Amniotic epithelial cell (primary cell): ENCODE measurements around the gene ALKBH4.
"Not testable (repeated sequence)": the region's sequence is repeated elsewhere in the genome, so short reads cannot be mapped to it uniquely, and the experiment has no call there.

Experiments
- DNase-seq: peaks from one replicate; pipeline ENCODE4 v3.0.0-alpha.2; 2010; ENCODE audit warnings: low read depth

Gene ALKBH4

DNA sequence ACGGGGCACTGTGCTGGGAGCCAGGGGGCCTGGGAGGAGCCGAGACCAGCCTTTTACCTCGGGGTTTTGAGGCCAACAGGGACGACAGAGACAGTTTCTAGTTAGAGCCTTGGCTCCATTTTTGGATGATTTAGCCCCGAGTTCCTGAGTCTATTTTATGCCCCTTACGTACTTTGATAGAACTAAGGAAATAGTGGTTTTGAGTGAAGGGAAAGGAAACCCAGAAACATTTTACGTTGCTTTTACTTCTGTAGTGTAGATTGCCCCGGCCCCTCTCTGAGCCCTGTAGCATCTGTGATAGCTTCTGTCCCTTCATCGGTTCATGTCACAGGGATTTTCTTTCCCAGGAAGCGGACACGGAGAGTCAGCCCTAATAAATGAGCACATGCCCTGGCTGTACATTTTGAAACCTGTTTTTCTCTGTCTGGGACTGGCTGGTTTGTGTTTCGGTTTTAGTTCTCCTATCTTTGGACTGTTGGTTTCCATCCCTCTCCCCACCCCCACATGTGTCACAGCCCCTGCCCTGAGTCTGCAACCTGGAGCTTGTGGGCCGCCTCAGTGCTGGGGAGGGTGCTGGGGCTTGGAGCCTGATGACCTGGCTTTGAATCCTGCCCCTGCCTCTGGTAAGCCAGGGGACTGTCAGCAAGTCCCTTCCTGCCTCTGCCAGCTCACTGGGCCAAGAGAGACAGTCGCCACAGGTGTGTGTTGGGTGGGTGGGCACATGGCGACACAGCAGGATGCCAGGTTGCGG lies 38.2 kb downstream of the ALKBH4 start:
- no peak for DNase-seq

- DNase-seq, result no peak
Observed at GRCh38 chr7:102425639-102426267, 38.9 kb downstream of the ALKBH4 start.

GRCh38 chr7:102424787-102425218 lies 39.9 kb downstream of the ALKBH4 start:
- DNase-seq, result no peak

- no peak for DNase-seq
Observed at GRCh38 chr7:102424129-102424551, 40.5 kb downstream of the ALKBH4 start.

GRCh38 chr7:102421706-102422240 lies 42.9 kb downstream of the ALKBH4 start:
- no peak for DNase-seq

GRCh38 chr7:102418592-102418991 lies 46.1 kb downstream of the ALKBH4 start:
- DNase-seq, result no peak

- no peak for DNase-seq
Observed at GRCh38 chr7:102417105-102417504, 47.6 kb downstream of the ALKBH4 start.

DNA sequence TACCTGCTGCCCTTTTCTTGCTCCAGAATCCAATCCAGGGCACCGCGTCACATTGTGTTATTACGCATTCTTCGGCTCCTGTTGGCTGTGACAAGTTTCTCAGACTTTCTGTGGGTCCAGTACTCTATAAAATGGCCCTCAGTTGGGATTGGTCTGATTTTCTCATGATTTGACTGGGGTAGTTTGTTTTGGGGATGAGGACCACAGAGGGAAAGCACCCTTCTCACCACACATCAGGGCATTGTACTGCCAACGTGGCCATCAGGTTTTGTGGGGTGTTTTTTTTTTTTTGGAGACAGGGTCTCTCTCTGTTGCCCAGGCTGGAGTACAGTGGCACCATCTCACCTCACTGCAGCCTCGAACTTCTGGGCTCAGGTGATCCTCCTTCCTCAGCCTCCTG lies 48.3 kb downstream of the ALKBH4 start:
- no peak for DNase-seq

DNA sequence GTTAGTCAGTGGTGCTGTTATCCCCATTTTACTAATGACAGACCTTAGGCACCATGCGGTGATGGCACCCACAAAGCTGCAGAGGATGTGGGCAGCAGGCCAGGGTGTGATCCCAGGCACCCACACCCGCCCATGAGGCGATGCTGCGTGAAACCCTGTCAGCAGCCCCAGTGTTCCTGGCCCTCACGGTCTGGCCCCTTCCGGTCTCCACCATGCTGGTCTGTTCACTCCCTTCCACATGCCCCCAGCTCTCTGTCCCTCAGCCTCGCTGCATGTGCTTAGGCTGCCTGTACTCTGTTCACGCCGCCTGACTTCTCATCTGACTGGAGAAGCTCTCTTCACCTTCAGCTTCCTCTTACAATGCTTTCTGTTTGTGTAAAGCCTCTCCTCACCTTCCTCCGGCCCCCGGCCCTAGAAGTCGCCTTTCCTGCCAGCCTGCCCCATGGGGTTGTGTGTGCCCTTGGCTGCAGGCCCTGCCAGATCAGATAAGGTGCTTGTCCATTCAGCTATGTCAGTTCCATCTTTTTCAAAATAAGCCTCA lies 48.9 kb downstream of the ALKBH4 start:
- DNase-seq, result no peak

DNA sequence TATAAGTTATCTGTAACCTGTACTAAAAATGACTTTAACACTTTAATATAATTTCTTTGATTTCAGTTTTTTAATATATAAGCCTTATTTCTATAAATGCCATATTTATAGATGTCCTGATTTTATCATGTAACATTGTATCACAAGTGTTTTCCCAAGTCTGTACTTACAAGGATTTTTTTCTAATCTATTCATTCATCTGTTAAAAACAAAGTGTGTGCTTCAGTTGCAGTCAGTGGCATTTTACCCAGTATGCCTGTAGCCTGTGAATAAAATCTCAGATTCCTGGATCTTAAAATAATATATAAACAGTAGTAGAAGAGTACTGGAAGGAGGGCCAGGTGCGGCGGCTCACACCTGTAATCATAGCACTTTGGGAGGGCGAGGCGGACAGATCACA lies 51.1 kb downstream of the ALKBH4 start:
- no peak for DNase-seq

DNA sequence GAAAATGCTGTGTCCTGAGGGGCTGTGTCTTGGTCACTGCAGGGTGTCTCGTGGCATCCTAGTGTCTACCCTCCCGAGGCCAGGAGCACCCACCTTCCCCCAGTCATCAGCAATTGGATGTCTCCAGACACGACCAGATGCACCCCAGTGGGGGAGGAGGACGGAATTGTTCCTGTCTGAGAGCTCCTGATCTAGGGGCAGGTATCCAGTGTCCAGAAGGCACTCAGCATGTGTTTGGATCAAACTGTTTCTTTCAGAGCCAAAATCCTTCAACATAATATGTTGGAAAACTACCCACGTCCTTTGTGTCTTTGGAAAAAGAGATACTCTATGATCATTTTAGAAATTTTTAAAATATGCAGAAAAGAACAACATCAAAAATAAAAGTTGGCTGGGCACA lies 51.6 kb downstream of the ALKBH4 start:
- no peak for DNase-seq

- DNase-seq, result no peak
Observed at GRCh38 chr7:102412548-102412947, 52.1 kb downstream of the ALKBH4 start.

DNA sequence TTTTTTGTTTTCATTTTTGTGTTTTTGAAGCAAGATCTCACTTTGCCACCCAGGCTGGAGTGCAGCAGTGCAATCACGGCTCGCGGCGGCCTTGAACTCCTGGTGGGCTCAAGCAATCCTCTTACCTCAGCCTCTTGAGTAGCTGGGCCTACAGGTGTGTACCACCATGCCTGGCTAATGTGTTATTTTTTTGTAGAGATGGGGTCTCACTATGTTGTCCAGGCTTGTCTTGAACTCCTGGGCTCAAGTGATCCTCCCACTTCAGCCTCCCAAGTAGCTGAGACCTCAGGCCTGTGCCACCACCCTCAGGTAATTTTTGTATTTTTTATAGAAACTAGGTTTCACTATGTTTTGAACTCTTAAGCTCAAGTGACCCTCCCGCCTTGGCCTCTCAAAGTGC lies 53.7 kb downstream of the ALKBH4 start:
- DNase-seq, result no peak

- DNase-seq, result no peak
Observed at GRCh38 chr7:102410123-102410522, 54.5 kb downstream of the ALKBH4 start.

DNA sequence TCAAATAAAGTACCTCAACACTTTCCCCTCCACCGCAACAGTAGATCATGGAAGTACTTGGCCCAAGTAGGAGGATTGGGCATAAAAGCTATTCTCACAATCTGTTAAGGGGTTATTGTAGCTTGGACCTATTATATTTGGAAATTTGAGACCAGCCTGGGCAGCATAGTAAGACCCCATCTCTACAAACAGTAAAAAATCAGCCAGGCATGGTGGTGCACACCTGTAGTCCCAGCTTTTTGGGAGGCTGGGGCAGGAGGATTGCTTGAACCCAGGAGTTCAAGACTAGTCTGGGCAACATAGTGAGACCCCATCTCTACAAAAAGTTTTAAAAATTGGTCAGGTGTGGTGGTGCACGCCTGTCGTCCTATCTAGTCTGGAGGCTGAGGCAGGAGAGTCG lies 55.3 kb downstream of the ALKBH4 start:
- no peak for DNase-seq

DNA sequence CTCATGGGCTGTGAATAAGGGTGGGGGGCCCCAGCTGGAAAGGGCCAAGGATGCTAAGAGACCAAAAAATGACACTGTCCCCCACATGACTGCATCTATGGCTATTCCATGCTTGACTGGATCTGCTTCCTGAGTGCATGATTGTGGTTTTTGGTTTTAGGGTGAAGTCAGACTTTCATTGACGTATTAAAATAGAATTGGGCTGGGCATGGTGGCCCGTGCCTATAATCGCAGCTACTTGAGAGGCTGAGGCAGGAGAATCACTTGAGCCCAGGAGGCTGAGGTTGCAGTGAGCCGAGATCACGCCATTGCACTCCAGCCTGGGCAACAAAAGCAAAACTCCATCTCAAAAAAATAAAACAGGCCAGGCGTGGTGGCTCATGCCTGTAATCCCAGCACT lies 56.1 kb downstream of the ALKBH4 start:
- DNase-seq, result not testable (repeated sequence)

- no peak for DNase-seq
Observed at GRCh38 chr7:102407910-102408309, 56.8 kb downstream of the ALKBH4 start.
